Tibial artery (tissue), 4 donors: ENCODE measurements around the gene INMT.

Experiments
- DNase-seq, 2 donors: peaks; one replicate each; pipeline ENCODE4 v3.0.0-alpha.2; 2019
- H3K27ac ChIP-seq, 2 donors: fragments of 200-600 bp; sonication (generic) in 1 of 2; 1 replicate in 1 of 2; 2 replicates in 1 of 2; pipeline ENCODE4 v1.5.1; 2018 to 2019; ENCODE audit warnings: mild to moderate bottlenecking in 1 of 2
- H3K27me3 ChIP-seq, 2 donors: fragments of 200-600 bp; sonication (generic) in 1 of 2; one replicate each; pipeline versions ENCODE4 v1.5.1 to v1.6.0; 2016 to 2019
- H3K36me3 ChIP-seq, 3 donors: fragments of 200-600 bp; sonication (generic) in 2 of 3; one replicate each; pipeline ENCODE4 v1.5.1; 2016 to 2019; ENCODE audit warnings: mild to moderate bottlenecking in 2 of 3
- H3K4me1 ChIP-seq, 4 donors: fragments of 200-600 bp; sonication (generic) in 2 of 4; 1 replicate in 3 of 4; 2 replicates in 1 of 4; pipeline ENCODE4 v1.5.1; 2016 to 2019
- H3K4me3 ChIP-seq, 2 donors: fragments of 200-600 bp; sonication (generic) in 1 of 2; 1 replicate in 1 of 2; 2 replicates in 1 of 2; pipeline ENCODE4 v1.5.1; 2018 to 2019; ENCODE audit warnings: mild to moderate bottlenecking in 2 of 2
- H3K9me3 ChIP-seq, 3 donors: fragments of 200-600 bp; sonication (generic) in 1 of 3; one replicate each; pipeline ENCODE4 v1.5.1; 2016 to 2019
- intact Hi-C: fragments of 100-400 bp; cut with DNase I; formaldehyde crosslinking; loops from one replicate; pipeline ENCODE4 v1.15.0; 2023; ENCODE audit warnings: low total_unique reads
- TF ChIP-seq, protein P1 (sequence below), 2 experiments: fragments of 200-600 bp in 1 of 2; fragments of 450-650 bp in 1 of 2; IDR thresholded peaks; one replicate each; pipeline ENCODE4 v1.5.1; 2017 to 2019; ENCODE audit warnings: antibody characterized with exemption in 2 of 2, mild to moderate bottlenecking in 1 of 2, moderate library complexity in 1 of 2

The INMT gene

DNA sequence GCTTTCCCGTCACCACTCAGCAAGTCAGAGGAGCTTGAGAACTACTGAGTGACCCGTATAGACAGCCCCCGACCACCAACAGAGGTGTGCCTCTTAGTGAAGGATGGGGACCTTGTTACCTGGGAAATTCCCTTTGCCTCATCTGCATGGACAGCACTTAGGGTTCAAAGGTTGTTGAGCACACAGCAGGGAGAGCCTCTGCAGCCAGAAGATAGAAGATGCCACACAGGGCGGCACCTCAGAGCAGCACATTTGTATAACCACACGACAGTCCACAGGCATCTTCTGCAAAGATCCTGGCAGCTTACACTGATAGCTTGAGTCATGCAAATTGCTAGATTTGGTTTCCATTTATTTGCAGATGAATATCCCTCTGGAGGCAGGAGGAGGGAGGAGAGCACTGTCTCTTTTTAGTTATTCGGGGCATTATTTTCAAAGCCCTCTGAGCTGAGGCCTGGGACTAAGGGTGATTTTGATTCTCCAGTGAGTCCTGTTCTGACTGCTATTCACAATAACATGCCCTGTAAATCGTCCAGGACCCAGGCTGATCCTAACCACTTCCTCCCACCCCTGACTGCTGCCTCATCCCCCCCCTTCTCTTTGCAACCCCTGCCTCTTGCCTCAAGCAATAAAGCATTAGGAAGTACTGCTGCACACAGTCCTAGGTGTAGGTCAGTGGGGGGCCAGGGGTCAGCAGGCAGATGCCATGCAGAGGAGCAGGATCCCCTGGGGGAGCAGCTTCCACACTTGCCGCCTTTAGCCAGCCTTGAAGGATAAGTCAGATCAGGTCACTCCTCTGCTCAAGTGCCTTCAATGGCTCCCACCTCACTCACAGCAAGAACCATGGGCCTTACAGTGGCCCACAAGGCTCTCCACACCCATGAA is 24.6 kb upstream of the INMT start:
- H3K36me3 ChIP-seq: no peaks in the 10 kb centered on the region
- H3K27ac ChIP-seq: no peak overlapping the region
- TF ChIP-seq, protein P1, sequence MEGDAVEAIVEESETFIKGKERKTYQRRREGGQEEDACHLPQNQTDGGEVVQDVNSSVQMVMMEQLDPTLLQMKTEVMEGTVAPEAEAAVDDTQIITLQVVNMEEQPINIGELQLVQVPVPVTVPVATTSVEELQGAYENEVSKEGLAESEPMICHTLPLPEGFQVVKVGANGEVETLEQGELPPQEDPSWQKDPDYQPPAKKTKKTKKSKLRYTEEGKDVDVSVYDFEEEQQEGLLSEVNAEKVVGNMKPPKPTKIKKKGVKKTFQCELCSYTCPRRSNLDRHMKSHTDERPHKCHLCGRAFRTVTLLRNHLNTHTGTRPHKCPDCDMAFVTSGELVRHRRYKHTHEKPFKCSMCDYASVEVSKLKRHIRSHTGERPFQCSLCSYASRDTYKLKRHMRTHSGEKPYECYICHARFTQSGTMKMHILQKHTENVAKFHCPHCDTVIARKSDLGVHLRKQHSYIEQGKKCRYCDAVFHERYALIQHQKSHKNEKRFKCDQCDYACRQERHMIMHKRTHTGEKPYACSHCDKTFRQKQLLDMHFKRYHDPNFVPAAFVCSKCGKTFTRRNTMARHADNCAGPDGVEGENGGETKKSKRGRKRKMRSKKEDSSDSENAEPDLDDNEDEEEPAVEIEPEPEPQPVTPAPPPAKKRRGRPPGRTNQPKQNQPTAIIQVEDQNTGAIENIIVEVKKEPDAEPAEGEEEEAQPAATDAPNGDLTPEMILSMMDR (IDR thresholded peaks at IDR 0.05): no peak
- intact Hi-C loops: no loop called here
- peaks cover 0 to 10% of the 10 kb centered on the region in 2 donors for H3K27me3 ChIP-seq
- DNase-seq: no peak
- H3K4me3 ChIP-seq: no peak overlapping the region
- H3K9me3 ChIP-seq: no peaks in the 10 kb centered on the region
- H3K4me1 ChIP-seq: no peaks in the 10 kb centered on the region

DNA sequence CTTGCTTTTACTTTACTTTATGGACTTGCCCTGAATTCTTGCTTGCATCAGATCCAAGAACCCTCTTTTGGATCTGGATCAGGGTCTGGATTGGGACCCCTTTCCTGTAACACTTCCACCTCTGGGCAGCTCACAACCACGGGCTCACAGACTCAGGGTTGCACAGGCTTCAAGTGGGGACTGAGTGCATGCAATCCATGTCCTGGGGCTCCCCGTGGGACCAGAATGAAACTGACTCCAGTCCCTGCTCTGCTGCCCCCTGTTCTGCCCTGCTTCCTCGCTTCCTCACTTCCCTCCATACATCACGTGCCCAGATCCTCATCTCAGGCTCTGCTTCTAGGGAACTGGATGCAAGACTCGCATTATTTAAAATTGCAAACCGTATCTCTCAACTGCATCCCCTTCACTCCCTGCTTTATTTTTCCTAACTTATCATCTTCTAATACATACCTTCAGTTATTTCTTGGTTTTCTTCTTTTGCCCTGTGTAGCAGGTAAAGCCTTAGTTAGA is 23.3 kb upstream of the INMT start:
- no peak for DNase-seq
- intact Hi-C loops: no loop called here
- no peaks in the 10 kb centered on the region for H3K9me3 ChIP-seq
- no peak overlapping the region for H3K27ac ChIP-seq
- TF ChIP-seq, protein P1 (IDR thresholded peaks at IDR 0.05): no peak
- H3K4me1 ChIP-seq: no peaks in the 10 kb centered on the region
- no peaks in the 10 kb centered on the region for H3K36me3 ChIP-seq
- peaks cover 0 to 14% of the 10 kb centered on the region in 2 donors for H3K27me3 ChIP-seq
- no peak overlapping the region for H3K4me3 ChIP-seq

DNA sequence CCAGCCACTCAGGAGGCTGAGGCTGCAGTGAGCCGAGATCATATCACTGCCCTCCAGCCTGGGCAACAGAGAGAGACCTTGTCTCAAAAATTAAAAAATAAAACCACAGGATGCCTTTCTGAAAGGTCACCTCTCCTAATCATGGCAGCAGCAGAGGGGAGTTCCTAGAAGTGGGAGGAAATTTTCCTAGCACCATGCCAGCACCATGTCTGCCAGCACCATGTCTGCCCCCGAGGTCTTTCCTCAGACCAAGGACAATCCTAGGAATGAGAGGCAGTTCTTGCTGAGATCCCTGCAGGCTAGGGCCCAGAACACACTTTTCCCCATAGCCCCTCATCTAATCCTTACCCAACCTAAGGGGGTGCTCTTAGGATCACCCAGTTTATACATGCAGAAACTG is 22.3 kb upstream of the INMT start:
- H3K27me3 ChIP-seq: peaks cover 0 to 23% of the 10 kb centered on the region in 2 donors
- H3K27ac ChIP-seq: no peak overlapping the region
- TF ChIP-seq, protein P1 (IDR thresholded peaks at IDR 0.05): no peak
- H3K4me1 ChIP-seq: no peaks in the 10 kb centered on the region
- no peaks in the 10 kb centered on the region for H3K9me3 ChIP-seq
- no peak overlapping the region for H3K4me3 ChIP-seq
- intact Hi-C loops: loop anchor here (10.0 kb wide), 1 partner anchor 385 kb away; no protein-coding TSS in a partner anchor
- no peaks in the 10 kb centered on the region for H3K36me3 ChIP-seq
- no peak for DNase-seq

DNA sequence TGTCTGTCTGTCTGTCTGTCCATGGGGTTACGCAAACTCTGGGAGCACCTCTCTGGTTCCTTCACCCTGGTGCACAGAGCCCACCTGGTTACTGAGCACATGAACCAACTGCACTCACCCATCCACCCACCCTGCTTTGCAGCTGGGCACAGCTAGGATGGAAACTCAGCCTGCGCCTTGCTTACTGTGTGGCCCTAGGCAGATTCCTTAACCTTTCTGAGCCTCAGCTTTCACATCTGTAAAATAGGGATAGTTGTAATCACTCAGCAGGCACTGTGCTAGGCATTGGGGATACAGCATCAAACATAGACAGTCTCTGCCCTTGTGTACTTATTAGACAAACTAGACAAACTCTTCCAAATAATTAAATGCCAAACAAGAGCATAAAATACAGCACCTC is 21.8 kb upstream of the INMT start:
- H3K4me1 ChIP-seq: no peaks in the 10 kb centered on the region
- TF ChIP-seq, protein P1 (IDR thresholded peaks at IDR 0.05): no peak
- intact Hi-C loops: loop anchor here (10.0 kb wide), 1 partner anchor 385 kb away; no protein-coding TSS in a partner anchor
- H3K27ac ChIP-seq: no peak overlapping the region
- H3K4me3 ChIP-seq: no peak overlapping the region
- DNase-seq: no peak
- no peaks in the 10 kb centered on the region for H3K36me3 ChIP-seq
- no peaks in the 10 kb centered on the region for H3K9me3 ChIP-seq
- peaks cover 0 to 23% of the 10 kb centered on the region in 2 donors for H3K27me3 ChIP-seq

DNA sequence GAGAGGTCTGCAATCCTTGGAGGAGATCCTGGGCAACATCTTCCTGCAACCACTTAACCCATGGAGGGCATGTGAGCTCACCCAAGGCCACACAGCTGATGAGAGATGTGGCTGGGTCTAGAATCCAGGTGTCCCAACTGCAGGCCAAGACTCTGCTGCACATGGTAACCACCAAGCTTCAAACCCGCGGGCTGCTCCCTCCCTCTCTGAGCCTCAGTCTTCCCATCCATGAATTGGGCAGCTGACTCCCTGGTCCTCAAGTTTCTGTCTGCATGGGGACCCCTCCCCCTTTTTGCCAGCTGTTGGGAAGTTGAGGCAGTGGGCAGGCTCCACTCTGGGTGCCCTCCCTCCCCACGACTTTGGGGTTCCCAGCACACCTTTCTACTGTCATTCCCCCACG is 20.9 kb upstream of the INMT start:
- no peaks in the 10 kb centered on the region for H3K4me1 ChIP-seq
- intact Hi-C loops: loop anchor here (10.0 kb wide), 1 partner anchor 384 kb away; no protein-coding TSS in a partner anchor
- DNase-seq: no peak
- H3K4me3 ChIP-seq: no peak overlapping the region
- TF ChIP-seq, protein P1 (IDR thresholded peaks at IDR 0.05): no peak
- H3K36me3 ChIP-seq: no peaks in the 10 kb centered on the region
- no peak overlapping the region for H3K27ac ChIP-seq
- no peaks in the 10 kb centered on the region for H3K9me3 ChIP-seq
- peaks cover 0 to 19% of the 10 kb centered on the region in 2 donors for H3K27me3 ChIP-seq
